HFF-Myc (cell line): ENCODE data around the gene THRA.

Experiments
- DNase-seq: peaks from one replicate; pipeline ENCODE4 v3.0.0-alpha.2; 2011; ENCODE audit warnings: low read depth; ENCODE audit errors: extremely low read depth
- H3K4me3 ChIP-seq: replicated peaks from 2 replicates; pipeline ENCODE4 v1.5.1; 2011; ENCODE audit warnings: low read depth, mild to moderate bottlenecking, control low read depth, low read length
- CTCF ChIP-seq: IDR thresholded peaks from 2 replicates; pipeline ENCODE4 v1.5.1; 2012; ENCODE audit warnings: mild to moderate bottlenecking, low read depth, low read length, control low read depth; ENCODE audit errors: missing control alignments

THRA gene

GRCh38 chr17:40097087-40097486, 34.3 kb downstream of the THRA start:
- DNase-seq = no peak
- no peak for TF ChIP-seq CTCF
- no peak overlapping the region for H3K4me3 ChIP-seq

- peak overlapping the region; percentile 50 for H3K4me3 ChIP-seq
- DNase-seq = no peak
- TF ChIP-seq CTCF = no peak
Observed at GRCh38 chr17:40097931-40098845, 35.4 kb downstream of the THRA start.

GRCh38 chr17:40098846-40099618, 36.3 kb downstream of the THRA start:
- DNase-seq = peak; percentile 96
- H3K4me3 ChIP-seq = peak overlapping the region; percentile 78
- no peak for TF ChIP-seq CTCF

GRCh38 chr17:40099619-40100418, 37.1 kb downstream of the THRA start:
- DNase-seq = no peak

GRCh38 chr17:40100419-40100668, 37.6 kb downstream of the THRA start, which contains the start of gene NR1D1:
Gene NR1D1, minus strand, starts transcription at chr17:40100589. Its CDS starts 495 bp downstream, at chr17:40100094.
- peak within 1 kb of the TSS; percentile 78 for H3K4me3 ChIP-seq
- no peak for TF ChIP-seq CTCF
- DNase-seq = no peak

More at GRCh38 chr17:40099619-40100418, 37.1 kb downstream of the THRA start:
- no peak for TF ChIP-seq CTCF
- peak overlapping the region; percentile 78 for H3K4me3 ChIP-seq

GRCh38 chr17:40100669-40101366, 38.1 kb downstream of the THRA start:
- H3K4me3 ChIP-seq = peak overlapping the region; percentile 78
- no peak for TF ChIP-seq CTCF
- peak; percentile 94 for DNase-seq
